Fibroblast of villous mesenchyme (primary cell): ENCODE data around the gene OR5H15. TPM values are rescaled to one million over a fixed set of nuclear protein-coding genes. Genes with fewer than 3 reads are reported as not detected.

ENCODE experiments used
- DNase-seq: peaks from one replicate; pipeline ENCODE4 v3.0.0-alpha.2; 2010; ENCODE audit warnings: low read depth
- H3K4me3 ChIP-seq: 2 replicates; pipeline ENCODE4 v1.5.1; 2011; ENCODE audit warnings: low read depth, mild to moderate bottlenecking, low read length
- total RNA-seq: library from RNA; depleted of rRNA; stranded (reverse); fragments of >200 nt; gene quantifications from 2 replicates; pipeline ENCODE4 v1.2.3, GENCODE V29; 2012
- TF ChIP-seq, protein P1 (sequence below): IDR thresholded peaks from 2 replicates; pipeline ENCODE4 v1.5.1; 2012; ENCODE audit warnings: low read depth, mild to moderate bottlenecking, low read length; ENCODE audit not compliant: insufficient read depth

The OR5H15 gene
- total RNA-seq, 1 donor, result not detected

DNA sequence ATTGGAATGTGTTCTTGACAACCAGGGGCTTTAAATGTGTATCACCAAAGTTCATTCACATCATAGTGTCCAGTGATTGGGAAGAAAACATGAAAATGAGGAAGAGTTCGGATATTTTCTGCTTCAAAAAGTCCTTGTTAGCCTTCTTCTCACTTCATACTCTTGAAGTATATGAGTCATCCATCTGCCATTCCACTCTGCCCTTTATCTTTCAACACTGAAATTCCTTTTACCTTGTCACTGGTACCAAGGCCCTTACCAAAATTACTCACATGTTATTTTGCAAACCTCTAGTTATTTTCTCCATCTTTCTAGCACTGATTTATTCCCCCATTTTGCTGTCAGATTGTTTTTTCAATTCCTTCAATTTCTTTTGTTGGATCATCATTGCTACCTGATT, 32.5 kb downstream of the OR5H15 start:
- no peak overlapping the region for H3K4me3 ChIP-seq
- DNase-seq, result no peak
- TF ChIP-seq, protein P1, sequence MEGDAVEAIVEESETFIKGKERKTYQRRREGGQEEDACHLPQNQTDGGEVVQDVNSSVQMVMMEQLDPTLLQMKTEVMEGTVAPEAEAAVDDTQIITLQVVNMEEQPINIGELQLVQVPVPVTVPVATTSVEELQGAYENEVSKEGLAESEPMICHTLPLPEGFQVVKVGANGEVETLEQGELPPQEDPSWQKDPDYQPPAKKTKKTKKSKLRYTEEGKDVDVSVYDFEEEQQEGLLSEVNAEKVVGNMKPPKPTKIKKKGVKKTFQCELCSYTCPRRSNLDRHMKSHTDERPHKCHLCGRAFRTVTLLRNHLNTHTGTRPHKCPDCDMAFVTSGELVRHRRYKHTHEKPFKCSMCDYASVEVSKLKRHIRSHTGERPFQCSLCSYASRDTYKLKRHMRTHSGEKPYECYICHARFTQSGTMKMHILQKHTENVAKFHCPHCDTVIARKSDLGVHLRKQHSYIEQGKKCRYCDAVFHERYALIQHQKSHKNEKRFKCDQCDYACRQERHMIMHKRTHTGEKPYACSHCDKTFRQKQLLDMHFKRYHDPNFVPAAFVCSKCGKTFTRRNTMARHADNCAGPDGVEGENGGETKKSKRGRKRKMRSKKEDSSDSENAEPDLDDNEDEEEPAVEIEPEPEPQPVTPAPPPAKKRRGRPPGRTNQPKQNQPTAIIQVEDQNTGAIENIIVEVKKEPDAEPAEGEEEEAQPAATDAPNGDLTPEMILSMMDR, result no peak

DNA sequence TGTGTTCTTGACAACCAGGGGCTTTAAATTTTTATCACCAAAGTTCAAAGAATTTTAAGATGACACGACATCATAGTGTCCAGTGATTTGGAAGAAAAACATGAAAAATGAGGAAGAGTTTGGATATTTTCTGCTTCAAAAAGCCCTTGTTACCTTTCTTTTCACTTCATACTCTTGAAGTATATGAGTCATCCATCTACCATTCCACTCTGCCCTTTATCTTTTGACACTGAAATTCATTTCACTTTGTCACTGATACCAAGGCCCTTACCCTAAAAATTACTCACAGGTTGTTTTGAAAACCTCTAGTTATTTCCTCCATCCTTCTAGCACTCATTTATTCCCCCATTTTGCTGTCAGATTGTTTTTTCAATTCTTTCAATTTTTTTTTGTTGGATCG, 42.7 kb downstream of the OR5H15 start:
- TF ChIP-seq, protein P1, result no peak
- H3K4me3 ChIP-seq, result no peak overlapping the region
- DNase-seq, result no peak

DNA sequence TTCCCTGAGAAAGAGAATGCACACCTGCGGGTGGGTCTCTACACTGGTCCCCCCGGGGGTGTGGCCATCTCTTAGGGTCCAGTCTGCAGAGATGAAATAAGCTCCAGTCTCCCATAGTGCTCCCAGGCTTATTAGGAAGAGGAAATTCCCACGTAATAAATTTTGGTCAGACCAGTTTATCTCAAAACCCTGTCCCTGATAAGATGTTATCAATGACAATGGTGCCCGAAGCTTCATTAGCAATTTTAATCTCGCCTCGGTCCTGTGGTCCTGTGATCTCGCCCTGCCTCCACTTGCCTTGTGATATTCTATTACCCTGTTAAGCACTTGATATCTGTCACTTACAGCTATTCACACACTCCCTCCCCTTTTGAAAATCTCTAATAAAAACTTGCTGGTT, 46.8 kb downstream of the OR5H15 start:
- DNase-seq, result no peak
- no peak overlapping the region for H3K4me3 ChIP-seq
- TF ChIP-seq, protein P1, result no peak

DNA sequence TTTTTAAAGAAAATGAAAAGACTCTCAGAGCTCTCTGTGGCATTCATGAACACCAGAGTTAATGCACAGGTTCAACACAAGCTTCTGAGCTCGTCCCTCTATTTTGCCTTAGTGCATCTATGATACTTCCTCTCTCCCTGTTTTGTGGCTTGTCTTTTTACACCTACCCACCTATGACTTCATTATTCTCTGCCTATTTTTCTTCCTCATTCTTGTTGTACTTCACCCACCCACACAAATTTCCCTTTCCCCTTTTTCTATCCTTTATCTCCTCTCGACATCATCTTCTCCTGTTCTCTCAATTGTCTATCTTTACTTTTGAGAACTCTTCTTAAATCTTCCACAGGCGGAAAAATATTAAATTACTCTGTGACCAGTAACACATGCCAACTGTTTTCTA, 48.6 kb downstream of the OR5H15 start:
- TF ChIP-seq, protein P1, result no peak
- no peak for DNase-seq
- H3K4me3 ChIP-seq, result no peak overlapping the region

Other genes starting within 250 kb of the OR5H15 start
- gene RIOX2, start 194.3 kb upstream of the OR5H15 start, total RNA-seq, result 31.6 and 34.1 TPM in 2 replicates
- not detected in 2 replicates for gene GABRR3, start 131.4 kb upstream of the OR5H15 start, total RNA-seq
- gene OR5AC2, start 79.5 kb upstream of the OR5H15 start, total RNA-seq, result not detected in 2 replicates
- gene OR5H1, start 36.0 kb upstream of the OR5H15 start, total RNA-seq, result not detected in 2 replicates
- gene OR5H14, start 19.2 kb upstream of the OR5H15 start, total RNA-seq, result not detected in 2 replicates
- not detected in 2 replicates for gene OR5H6, start 97.5 kb downstream of the OR5H15 start, total RNA-seq
- not detected in 2 replicates for gene OR5H2, start 115.8 kb downstream of the OR5H15 start, total RNA-seq
- gene OR5K4, start 187.2 kb downstream of the OR5H15 start, total RNA-seq, result not detected in 2 replicates
- not detected in 2 replicates for gene OR5K3, start 224.0 kb downstream of the OR5H15 start, total RNA-seq